GM19043 (cell line): ENCODE data around the gene TP53BP1.

Experiments
- ATAC-seq: cut with Tn5 transposase; IDR thresholded peaks from one replicate; pipeline ENCODE4 v1.9.1; 2021; ENCODE audit warnings: low read depth; ENCODE audit not compliant: unreplicated experiment

Gene TP53BP1

DNA sequence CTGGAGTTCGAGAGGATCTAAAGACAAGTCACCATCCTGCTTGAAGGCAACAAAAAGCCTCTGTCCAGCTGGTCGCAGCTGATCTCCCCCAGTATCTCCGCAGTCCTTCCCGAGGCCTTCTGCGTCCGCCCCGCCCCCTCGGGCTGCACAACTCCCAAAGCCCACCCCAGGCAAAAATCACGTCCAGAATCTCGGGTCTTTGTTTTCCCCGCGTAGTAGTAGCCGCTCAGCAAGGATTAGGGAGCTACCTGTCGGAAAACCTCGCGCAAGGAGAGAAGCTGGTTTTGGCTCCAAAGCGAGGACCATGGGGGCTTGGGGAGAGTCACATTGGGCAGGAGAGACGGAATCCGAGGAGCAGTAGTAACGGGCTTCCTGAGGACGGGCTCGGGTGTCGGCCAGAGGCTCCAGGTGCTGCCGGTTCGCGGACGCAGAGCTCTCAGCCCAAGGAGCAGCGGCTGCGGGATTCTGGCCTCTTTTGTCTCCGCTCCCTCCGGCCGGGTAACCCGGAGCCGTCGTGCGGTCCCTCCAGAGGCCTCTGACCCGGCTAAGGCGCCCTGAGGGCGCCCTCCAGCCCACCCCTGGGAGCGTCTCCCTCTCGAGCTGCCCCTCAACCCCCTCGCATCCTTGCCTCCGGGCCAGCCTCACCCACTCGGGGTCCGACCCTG is 122.5 kb downstream of the TP53BP1 start:
- peak; percentile 34 for ATAC-seq

- ATAC-seq = no peak
Observed at GRCh38 chr15:43361313-43361903, 131.5 kb downstream of the TP53BP1 start.

DNA sequence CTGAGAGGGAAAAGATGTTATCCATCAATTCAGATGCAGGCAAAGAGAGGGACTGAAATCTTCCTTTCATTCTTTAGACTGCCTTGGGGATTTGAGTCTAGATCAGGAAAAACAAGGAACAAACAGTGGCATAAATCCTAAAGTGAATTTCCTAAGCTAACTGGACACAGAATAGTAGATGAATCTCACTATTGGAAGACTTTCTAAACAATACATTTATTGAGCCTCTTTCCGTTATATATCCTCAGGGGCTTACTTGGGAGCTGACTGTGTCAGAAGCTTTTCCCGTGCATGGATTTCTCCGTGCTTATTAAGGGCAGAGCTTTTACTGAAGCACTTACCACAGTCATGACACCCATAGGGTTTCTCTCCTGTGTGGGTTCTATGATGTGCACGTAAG is 132.1 kb downstream of the TP53BP1 start:
- ATAC-seq = no peak
